Fibroblast of pulmonary artery (primary cell): ENCODE measurements around the gene COL25A1.

Experiments
- DNase-seq: peaks from one replicate; pipeline ENCODE4 v3.0.0-alpha.2; 2010; ENCODE audit warnings: low read depth
- H3K4me3 ChIP-seq: replicated peaks from 2 replicates; pipeline ENCODE4 v1.5.1; 2011; ENCODE audit warnings: low read depth, mild to moderate bottlenecking, control low read depth, low read length, moderate library complexity
- CTCF ChIP-seq: IDR thresholded peaks from 2 replicates; pipeline ENCODE4 v1.5.1; 2011; ENCODE audit warnings: mild to moderate bottlenecking, control low read depth, low read length, inconsistent platforms; ENCODE audit errors: missing control alignments

The COL25A1 gene

GRCh38 chr4:108906006-108906405 lies 396.5 kb downstream of the COL25A1 start:
- no peak overlapping the region for H3K4me3 ChIP-seq
- TF ChIP-seq CTCF = no peak
- DNase-seq = no peak

GRCh38 chr4:108903464-108904221 lies 398.8 kb downstream of the COL25A1 start:
- no peak overlapping the region for H3K4me3 ChIP-seq
- no peak for TF ChIP-seq CTCF
- no peak for DNase-seq

GRCh38 chr4:108902769-108903168 lies 399.7 kb downstream of the COL25A1 start:
- no peak overlapping the region for H3K4me3 ChIP-seq
- DNase-seq = no peak
- no peak for TF ChIP-seq CTCF

- no peak for DNase-seq
- no peak overlapping the region for H3K4me3 ChIP-seq
- TF ChIP-seq CTCF = no peak
Observed at GRCh38 chr4:108901291-108901690, 401.2 kb downstream of the COL25A1 start.

- no peak for DNase-seq
- no peak overlapping the region for H3K4me3 ChIP-seq
- TF ChIP-seq CTCF = no peak
Observed at GRCh38 chr4:108900018-108900580, 402.4 kb downstream of the COL25A1 start.

GRCh38 chr4:108893468-108893867 lies 409.0 kb downstream of the COL25A1 start:
- DNase-seq = no peak
- TF ChIP-seq CTCF = no peak
- H3K4me3 ChIP-seq = no peak overlapping the region

- H3K4me3 ChIP-seq = no peak overlapping the region
- TF ChIP-seq CTCF = no peak
- no peak for DNase-seq
Observed at GRCh38 chr4:108891896-108892590, 410.4 kb downstream of the COL25A1 start.
